Activated CD8-positive, alpha-beta T cell treated with anti-CD3 and anti-CD28 coated beads, Interleukin-2, amount 10 ng/mL, durations not matched to agents 7 days and 5 days (primary cell): Measurements from ENCODE around the gene VGLL3. TPM values are rescaled to one million over a fixed set of nuclear protein-coding genes. Genes with fewer than 3 reads are reported as not detected.
"Not testable (repeated sequence)": the region's sequence is repeated elsewhere in the genome, so short reads cannot be mapped to it uniquely, and the experiment has no call there.

Experiments used
- ATAC-seq: fragments of 150-1000 bp; cut with Tn5 transposase; one replicate; pipeline ENCODE4 v1.10.0; 2021; ENCODE audit warnings: moderate library complexity
- CTCF ChIA-PET: fragments of 350-600 bp; sonication (Branson Sonifier 250); formaldehyde crosslinking; loops from one replicate; lab custom pipeline; 2021; ENCODE audit warnings: antibody characterized with exemption; lab: Charles Lee
- POLR2A ChIA-PET: fragments of 350-600 bp; sonication (Branson Sonifier 250); formaldehyde crosslinking; loops from one replicate; lab custom pipeline; 2021; ENCODE audit warnings: antibody characterized with exemption; lab: Charles Lee
- DNase-seq: peaks from one replicate; pipeline ENCODE4 v3.0.0-alpha.2; 2020
- H3K27ac Mint-ChIP-seq: one replicate; pipeline ENCODE4 v1.8.0; 2021; ENCODE audit warnings: mild to moderate bottlenecking, mixed read lengths
- H3K27me3 Mint-ChIP-seq: one replicate; pipeline ENCODE4 v1.8.0; 2021; ENCODE audit warnings: low read depth, mixed read lengths
- H3K36me3 Mint-ChIP-seq: one replicate; pipeline ENCODE4 v1.8.0; 2021; ENCODE audit warnings: low read depth, mixed read lengths
- H3K4me1 Mint-ChIP-seq: one replicate; pipeline ENCODE4 v1.8.0; 2021; ENCODE audit warnings: low read depth, mixed read lengths
- H3K4me3 Mint-ChIP-seq: one replicate; pipeline ENCODE4 v1.8.0; 2021; ENCODE audit warnings: mild to moderate bottlenecking, mixed read lengths
- H3K9me3 Mint-ChIP-seq: one replicate; pipeline ENCODE4 v1.8.0; 2022; ENCODE audit warnings: mixed read lengths; ENCODE audit not compliant: insufficient read depth
- total RNA-seq, 2 experiments: library from RNA; stranded (reverse); gene quantifications; one replicate each; pipeline ENCODE4 v1.2.3, GENCODE V29; 2021

Gene VGLL3
- not detected for total RNA-seq

GRCh38 chr3:86990734-86991481, at the start of gene VGLL3:
VGLL3 (minus strand) TSS chr3:86991149; CDS start chr3:86990743, 406 bp downstream.
- DNase-seq (no peak), ATAC-seq (peak; percentile 81)
- no peak within 1 kb of the TSS for H3K27ac Mint-ChIP-seq
- peaks cover 3% of the 10 kb centered on the region for H3K4me1 Mint-ChIP-seq
- ChIA-PET POLR2A (no interaction called here), CTCF (no interaction called here)
- no peak within 1 kb of the TSS for H3K4me3 Mint-ChIP-seq
- peaks cover 26% of the 10 kb centered on the region for H3K27me3 Mint-ChIP-seq
- no peaks in the 10 kb centered on the region for H3K36me3 Mint-ChIP-seq
- H3K9me3 Mint-ChIP-seq: no peaks in the 10 kb centered on the region

GRCh38 chr3:87037652-87038051, 46.7 kb upstream of the VGLL3 start:
- H3K27me3 Mint-ChIP-seq: no peaks in the 10 kb centered on the region
- H3K4me1 Mint-ChIP-seq: no peaks in the 10 kb centered on the region
- H3K36me3 Mint-ChIP-seq: no peaks in the 10 kb centered on the region
- CTCF ChIA-PET: no interaction called here
- DNase-seq (no peak), ATAC-seq (no peak)
- POLR2A ChIA-PET: no interaction called here
- no peak overlapping the region for H3K27ac Mint-ChIP-seq
- no peak overlapping the region for H3K4me3 Mint-ChIP-seq
- H3K9me3 Mint-ChIP-seq: no peaks in the 10 kb centered on the region

- CTCF ChIA-PET: no interaction called here
Observed at GRCh38 chr3:87036671-87037070, 45.7 kb upstream of the VGLL3 start.

GRCh38 chr3:87035339-87035738, 44.4 kb upstream of the VGLL3 start:
- Mint-ChIP-seq H3K4me3 (no peak overlapping the region), H3K27ac (no peak overlapping the region), H3K9me3 (no peaks in the 10 kb centered on the region), H3K4me1 (no peaks in the 10 kb centered on the region), H3K36me3 (no peaks in the 10 kb centered on the region), H3K27me3 (no peaks in the 10 kb centered on the region)
- DNase-seq (no peak), ATAC-seq (no peak)
- ChIA-PET POLR2A (no interaction called here), CTCF (no interaction called here)

More at GRCh38 chr3:87036671-87037070, 45.7 kb upstream of the VGLL3 start:
- DNase-seq (no peak), ATAC-seq (no peak)
- Mint-ChIP-seq H3K27ac (no peak overlapping the region), H3K4me1 (no peaks in the 10 kb centered on the region), H3K9me3 (no peaks in the 10 kb centered on the region), H3K27me3 (no peaks in the 10 kb centered on the region), H3K36me3 (no peaks in the 10 kb centered on the region), H3K4me3 (no peak overlapping the region)
- POLR2A ChIA-PET: no interaction called here

GRCh38 chr3:87033205-87033604, 42.3 kb upstream of the VGLL3 start:
- no peaks in the 10 kb centered on the region for H3K9me3 Mint-ChIP-seq
- H3K4me1 Mint-ChIP-seq: no peaks in the 10 kb centered on the region
- H3K36me3 Mint-ChIP-seq: no peaks in the 10 kb centered on the region
- CTCF ChIA-PET: no interaction called here
- H3K27me3 Mint-ChIP-seq: no peaks in the 10 kb centered on the region
- no peak for DNase-seq
- no peak overlapping the region for H3K4me3 Mint-ChIP-seq
- POLR2A ChIA-PET: no interaction called here
- ATAC-seq: no peak
- H3K27ac Mint-ChIP-seq: no peak overlapping the region

- Mint-ChIP-seq H3K9me3 (no peaks in the 10 kb centered on the region), H3K27ac (no peak overlapping the region), H3K4me1 (no peaks in the 10 kb centered on the region), H3K36me3 (no peaks in the 10 kb centered on the region), H3K27me3 (no peaks in the 10 kb centered on the region), H3K4me3 (no peak overlapping the region)
- DNase-seq: no peak
- ATAC-seq: no peak
- POLR2A ChIA-PET: no interaction called here
- CTCF ChIA-PET: no interaction called here
Observed at GRCh38 chr3:87025661-87026645, 35.0 kb upstream of the VGLL3 start.

- H3K4me3 Mint-ChIP-seq, H3K9me3 Mint-ChIP-seq, H3K4me1 Mint-ChIP-seq, DNase-seq, H3K27ac Mint-ChIP-seq, POLR2A ChIA-PET, H3K36me3 Mint-ChIP-seq, H3K27me3 Mint-ChIP-seq, CTCF ChIA-PET, ATAC-seq: not testable (repeated sequence)
Observed at GRCh38 chr3:87017370-87017769, 26.4 kb upstream of the VGLL3 start.

- no peaks in the 10 kb centered on the region for H3K36me3 Mint-ChIP-seq
- CTCF ChIA-PET: no interaction called here
Observed at GRCh38 chr3:87009271-87009670, 18.3 kb upstream of the VGLL3 start.

GRCh38 chr3:87006844-87007439, 16.0 kb upstream of the VGLL3 start:
- Mint-ChIP-seq H3K4me3 (no peak overlapping the region), H3K4me1 (no peaks in the 10 kb centered on the region), H3K27ac (no peak overlapping the region), H3K9me3 (no peaks in the 10 kb centered on the region), H3K36me3 (no peaks in the 10 kb centered on the region), H3K27me3 (no peaks in the 10 kb centered on the region)
- ChIA-PET POLR2A (no interaction called here), CTCF (no interaction called here)
- ATAC-seq (no peak), DNase-seq (no peak)

More at GRCh38 chr3:87009271-87009670, 18.3 kb upstream of the VGLL3 start:
- ATAC-seq: no peak
- no peak for DNase-seq
- Mint-ChIP-seq H3K9me3 (no peaks in the 10 kb centered on the region), H3K4me3 (no peak overlapping the region), H3K27ac (no peak overlapping the region), H3K27me3 (no peaks in the 10 kb centered on the region), H3K4me1 (no peaks in the 10 kb centered on the region)
- POLR2A ChIA-PET: no interaction called here

GRCh38 chr3:87004883-87005282, 13.9 kb upstream of the VGLL3 start:
- no peak for ATAC-seq
- H3K27ac Mint-ChIP-seq: no peak overlapping the region
- ChIA-PET POLR2A (no interaction called here), CTCF (no interaction called here)
- no peaks in the 10 kb centered on the region for H3K4me1 Mint-ChIP-seq
- DNase-seq: no peak
- no peaks in the 10 kb centered on the region for H3K27me3 Mint-ChIP-seq
- H3K4me3 Mint-ChIP-seq: no peak overlapping the region
- no peaks in the 10 kb centered on the region for H3K36me3 Mint-ChIP-seq
- no peaks in the 10 kb centered on the region for H3K9me3 Mint-ChIP-seq

- Mint-ChIP-seq H3K9me3 (no peaks in the 10 kb centered on the region), H3K4me1 (no peaks in the 10 kb centered on the region), H3K27me3 (no peaks in the 10 kb centered on the region), H3K36me3 (no peaks in the 10 kb centered on the region), H3K27ac (no peak overlapping the region), H3K4me3 (no peak overlapping the region)
- POLR2A ChIA-PET: no interaction called here
- ATAC-seq: no peak
- CTCF ChIA-PET: no interaction called here
- no peak for DNase-seq
Observed at GRCh38 chr3:87002346-87002745, 11.4 kb upstream of the VGLL3 start.
